Loucy (cell line): ENCODE measurements around the gene GALNT12.

Source experiments
- H2AFZ ChIP-seq: fragments of 200-600 bp; sonication (generic); 2 replicates; pipeline ENCODE4 v1.6.0; 2016; ENCODE audit warnings: antibody characterized with exemption, mild to moderate bottlenecking, low read length, moderate library complexity
- H3F3A ChIP-seq: fragments of 200-600 bp; 2 replicates; pipeline ENCODE4 v1.6.0; 2016; ENCODE audit warnings: antibody characterized with exemption, low read depth, mild to moderate bottlenecking
- H3K27me3 ChIP-seq: fragments of 200-600 bp; sonication (generic); 2 replicates; pipeline ENCODE4 v1.6.1; 2014; ENCODE audit warnings: low read length, mild to moderate bottlenecking; ENCODE audit not compliant: insufficient read depth, poor library complexity, severe bottlenecking
- H3K36me3 ChIP-seq: fragments of 200-600 bp; sonication (generic); 2 replicates; pipeline ENCODE4 v1.6.1; 2016; ENCODE audit warnings: low read length; ENCODE audit not compliant: insufficient read depth
- H3K4me1 ChIP-seq: fragments of 200-600 bp; sonication (generic); 2 replicates; pipeline ENCODE4 v1.5.1; 2014; ENCODE audit warnings: low read length, mild to moderate bottlenecking; ENCODE audit not compliant: insufficient read depth, poor library complexity, severe bottlenecking
- H3K4me2 ChIP-seq: fragments of 200-600 bp; sonication (generic); 2 replicates; pipeline ENCODE4 v1.6.0; 2014; ENCODE audit warnings: antibody characterized with exemption, low read length, low read depth, mild to moderate bottlenecking; ENCODE audit not compliant: poor library complexity, severe bottlenecking
- H3K4me3 ChIP-seq: fragments of 200-600 bp; sonication (generic); 2 replicates; pipeline ENCODE4 v1.5.1; 2014; ENCODE audit warnings: low read length, mild to moderate bottlenecking, mixed read lengths; ENCODE audit not compliant: poor library complexity, severe bottlenecking
- H3K79me2 ChIP-seq: fragments of 200-600 bp; sonication (generic); 2 replicates; pipeline ENCODE4 v1.6.1; 2014; ENCODE audit warnings: low read length; ENCODE audit not compliant: insufficient read depth
- H3K9ac ChIP-seq: fragments of 200-600 bp; sonication (generic); 2 replicates; pipeline ENCODE4 v1.6.0; 2014; ENCODE audit warnings: mild to moderate bottlenecking, low read depth, low read length, moderate library complexity; ENCODE audit not compliant: poor library complexity, severe bottlenecking
- H3K9me2 ChIP-seq: fragments of 200-600 bp; sonication (generic); replicated peaks from 2 replicates; pipeline ENCODE4 v1.6.1; 2016; ENCODE audit warnings: low read depth, low read length, mixed read lengths
- H3K9me3 ChIP-seq: fragments of 200-600 bp; sonication (generic); 2 replicates; pipeline ENCODE4 v1.6.1; 2014; ENCODE audit warnings: mild to moderate bottlenecking, antibody characterized with exemption, low read length, low read depth; ENCODE audit not compliant: insufficient read depth
- H4K20me1 ChIP-seq: fragments of 200-600 bp; sonication (generic); 2 replicates; pipeline ENCODE4 v1.6.0; 2014; ENCODE audit warnings: antibody characterized with exemption, low read length, mild to moderate bottlenecking; ENCODE audit not compliant: insufficient read depth, poor library complexity, severe bottlenecking
- EZH2phosphoT487 ChIP-seq: fragments of 200-600 bp; IDR thresholded peaks from 2 replicates; pipeline ENCODE4 v1.6.1; 2018; ENCODE audit warnings: antibody characterized with exemption, mild to moderate bottlenecking, moderate library complexity, borderline replicate concordance
- TF ChIP-seq, protein P1 (sequence below): fragments of 200-600 bp; sonication (generic); conservative IDR thresholded peaks from 2 replicates; pipeline ENCODE4 v1.5.1; 2014; ENCODE audit warnings: mild to moderate bottlenecking, antibody characterized with exemption, low read length

GALNT12 gene

DNA sequence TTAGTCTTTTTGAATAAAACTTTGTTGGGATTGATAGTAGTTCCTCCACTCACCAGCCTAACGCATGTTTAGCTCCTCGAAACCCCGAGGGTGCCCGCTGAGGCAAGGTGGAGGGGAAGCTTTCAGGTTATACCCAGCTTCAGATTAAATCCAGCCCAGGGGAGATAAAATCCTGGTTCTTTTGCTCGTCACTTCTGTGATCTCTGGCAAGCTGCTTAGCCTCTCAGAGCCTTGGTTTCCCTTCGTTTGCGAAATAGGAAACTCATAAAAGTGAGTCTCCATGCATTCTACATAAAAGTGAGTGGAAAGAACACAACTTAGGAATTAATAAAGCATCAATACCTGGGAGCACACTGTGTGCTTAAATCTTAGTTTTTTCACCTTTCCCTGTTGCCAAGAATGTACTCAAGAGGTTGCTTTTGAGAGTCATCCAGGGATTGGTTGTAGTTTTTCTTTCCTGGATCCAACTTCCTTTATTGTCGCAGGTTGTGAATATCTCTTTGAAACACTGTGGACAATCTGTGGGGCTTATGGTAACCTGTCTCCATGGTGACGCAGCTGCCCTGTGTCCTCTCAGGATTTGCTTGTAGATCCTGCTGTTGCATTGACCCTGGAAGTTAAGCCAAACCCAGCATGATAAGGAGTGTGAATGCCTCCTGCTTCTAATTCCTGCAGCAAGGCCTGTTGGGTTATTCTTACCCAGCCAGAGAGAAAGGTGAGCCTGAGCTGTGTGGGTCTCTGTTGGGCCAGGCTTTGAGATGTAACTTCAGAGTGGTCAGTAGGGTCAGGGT is 2.0 kb downstream of the GALNT12 start:
- H3K27me3 ChIP-seq: no peaks in the 10 kb centered on the region
- H2AFZ ChIP-seq: no peak overlapping the region
- H3K4me1 ChIP-seq: peaks cover 34% of the 10 kb centered on the region
- H3F3A ChIP-seq: 0 out of 2 replicates have a peak, but pooled peaks cover 3% of the 10 kb centered on the region
- H3K4me3 ChIP-seq: peak overlapping the region; percentile 82
- no peaks in the 10 kb centered on the region for H3K9me3 ChIP-seq
- no peaks in the 10 kb centered on the region for H4K20me1 ChIP-seq
- no peaks in the 10 kb centered on the region for H3K79me2 ChIP-seq
- TF ChIP-seq EZH2phosphoT487: no peak
- TF ChIP-seq, protein P1, sequence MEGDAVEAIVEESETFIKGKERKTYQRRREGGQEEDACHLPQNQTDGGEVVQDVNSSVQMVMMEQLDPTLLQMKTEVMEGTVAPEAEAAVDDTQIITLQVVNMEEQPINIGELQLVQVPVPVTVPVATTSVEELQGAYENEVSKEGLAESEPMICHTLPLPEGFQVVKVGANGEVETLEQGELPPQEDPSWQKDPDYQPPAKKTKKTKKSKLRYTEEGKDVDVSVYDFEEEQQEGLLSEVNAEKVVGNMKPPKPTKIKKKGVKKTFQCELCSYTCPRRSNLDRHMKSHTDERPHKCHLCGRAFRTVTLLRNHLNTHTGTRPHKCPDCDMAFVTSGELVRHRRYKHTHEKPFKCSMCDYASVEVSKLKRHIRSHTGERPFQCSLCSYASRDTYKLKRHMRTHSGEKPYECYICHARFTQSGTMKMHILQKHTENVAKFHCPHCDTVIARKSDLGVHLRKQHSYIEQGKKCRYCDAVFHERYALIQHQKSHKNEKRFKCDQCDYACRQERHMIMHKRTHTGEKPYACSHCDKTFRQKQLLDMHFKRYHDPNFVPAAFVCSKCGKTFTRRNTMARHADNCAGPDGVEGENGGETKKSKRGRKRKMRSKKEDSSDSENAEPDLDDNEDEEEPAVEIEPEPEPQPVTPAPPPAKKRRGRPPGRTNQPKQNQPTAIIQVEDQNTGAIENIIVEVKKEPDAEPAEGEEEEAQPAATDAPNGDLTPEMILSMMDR: no peak
- H3K9me2 ChIP-seq: no peaks in the 10 kb centered on the region
- peak overlapping the region; percentile 81 for H3K4me2 ChIP-seq
- no peaks in the 10 kb centered on the region for H3K36me3 ChIP-seq
- H3K9ac ChIP-seq: no peak overlapping the region

DNA sequence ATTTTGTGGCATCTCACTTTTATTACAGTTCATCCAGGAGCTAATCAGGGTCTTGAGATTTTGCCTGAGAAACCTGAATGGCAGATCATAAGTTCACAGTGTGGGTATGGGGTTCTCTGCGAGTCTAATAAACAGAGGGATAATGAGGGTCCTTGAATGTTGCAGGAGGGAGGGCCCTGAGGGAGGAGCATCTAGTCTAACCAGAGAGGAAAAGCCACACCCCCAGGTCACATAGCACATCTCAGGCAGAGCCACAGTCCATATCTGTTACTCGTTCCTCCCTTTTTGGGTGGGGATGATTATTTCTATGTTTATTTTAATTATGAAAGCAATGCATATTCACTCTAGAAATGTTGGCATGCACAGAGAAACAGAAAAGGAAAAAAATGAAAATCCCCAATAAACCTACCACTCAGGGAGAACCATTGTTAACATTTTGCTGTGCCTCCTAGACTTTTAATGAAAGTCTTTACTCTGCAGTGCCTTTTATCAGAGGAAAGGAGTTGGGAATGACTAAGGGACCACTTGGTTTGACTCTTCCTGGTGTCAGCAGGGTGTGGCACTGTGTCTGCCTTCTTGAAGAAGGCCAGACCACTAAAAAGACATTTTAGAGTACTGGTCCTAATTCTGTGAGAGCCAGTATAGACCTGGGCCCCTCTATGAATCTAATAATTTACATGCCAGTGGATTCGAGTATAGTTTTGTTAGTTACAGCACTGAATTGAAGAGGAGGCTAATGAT is 2.8 kb downstream of the GALNT12 start:
- no peaks in the 10 kb centered on the region for H4K20me1 ChIP-seq
- no peak overlapping the region for H3K9ac ChIP-seq
- H3K4me2 ChIP-seq: peak overlapping the region; percentile 81
- H3K27me3 ChIP-seq: no peaks in the 10 kb centered on the region
- H2AFZ ChIP-seq: no peak overlapping the region
- H3F3A ChIP-seq: 0 out of 2 replicates have a peak, but pooled peaks cover 3% of the 10 kb centered on the region
- no peaks in the 10 kb centered on the region for H3K79me2 ChIP-seq
- no peaks in the 10 kb centered on the region for H3K9me3 ChIP-seq
- H3K9me2 ChIP-seq: no peaks in the 10 kb centered on the region
- H3K36me3 ChIP-seq: no peaks in the 10 kb centered on the region
- TF ChIP-seq EZH2phosphoT487: no peak
- TF ChIP-seq, protein P1: no peak
- H3K4me3 ChIP-seq: no peak overlapping the region
- peaks cover 34% of the 10 kb centered on the region for H3K4me1 ChIP-seq

DNA sequence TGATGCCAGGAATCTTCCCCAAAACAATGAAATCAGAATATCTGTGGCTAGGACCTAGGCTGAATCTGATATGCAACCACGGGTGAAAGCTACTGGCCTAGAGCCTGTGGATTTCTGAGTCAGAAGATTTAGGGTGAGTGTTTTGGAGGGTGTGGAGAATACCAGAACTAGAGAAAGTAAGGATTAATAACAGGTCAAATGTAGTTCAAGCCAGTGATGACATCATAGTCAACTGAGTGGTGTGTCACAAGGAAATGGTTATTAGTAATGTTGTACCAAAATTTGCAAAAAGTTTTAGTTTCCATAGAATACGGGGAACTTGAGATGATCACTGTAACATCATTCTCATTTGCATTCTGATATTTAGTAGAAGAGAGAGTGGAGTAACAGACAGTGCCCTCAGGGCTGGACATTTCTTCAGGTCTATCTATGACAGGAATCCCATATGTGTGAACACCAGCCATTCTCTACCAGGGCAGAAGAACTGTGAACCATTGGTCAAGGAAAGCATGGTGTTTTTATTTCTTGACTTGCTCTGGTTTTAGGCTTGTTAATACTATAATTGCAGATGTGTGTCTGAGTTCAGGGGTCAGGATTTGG is 3.7 kb downstream of the GALNT12 start:
- H3K4me2 ChIP-seq: no peak overlapping the region

More for the DNA sequence above, 3.7 kb downstream of the GALNT12 start:
- H3K27me3 ChIP-seq: no peaks in the 10 kb centered on the region
- H3K9me3 ChIP-seq: no peaks in the 10 kb centered on the region
- H3K4me1 ChIP-seq: peaks cover 34% of the 10 kb centered on the region
- H4K20me1 ChIP-seq: no peaks in the 10 kb centered on the region
- no peak overlapping the region for H3K9ac ChIP-seq
- H3K79me2 ChIP-seq: no peaks in the 10 kb centered on the region
- no peak for TF ChIP-seq EZH2phosphoT487
- TF ChIP-seq, protein P1: no peak
- H3K36me3 ChIP-seq: no peaks in the 10 kb centered on the region
- H2AFZ ChIP-seq: no peak overlapping the region
- no peaks in the 10 kb centered on the region for H3K9me2 ChIP-seq
- H3K4me3 ChIP-seq: no peak overlapping the region
- H3F3A ChIP-seq: 0 out of 2 replicates have a peak, but pooled peaks cover 3% of the 10 kb centered on the region
